Measurements from ENCODE around the gene GRM4.

- TF ChIP-seq CTCF (IDR thresholded peaks at IDR 0.05) = no peak
- TF ChIP-seq EP300 (IDR thresholded peaks at IDR 0.05; ENCODE audit: borderline replicate concordance in 1 of 2, low read depth in 1 of 2, low read length in 1 of 2) = no peak
- no peak for TF ChIP-seq RCOR1 (IDR thresholded peaks at IDR 0.05; ENCODE audit: low read length)
- no peak for TF ChIP-seq REST (IDR thresholded peaks at IDR 0.05; ENCODE audit: low read depth, low read length)
- no peak for TF ChIP-seq POLR2AphosphoS5 (IDR thresholded peaks at IDR 0.05; ENCODE audit: low read depth, low read length)
- peak; percentile 76 for TF ChIP-seq GATA2 (CRISPR knock-in tag; IDR thresholded peaks at IDR 0.05)
- TF ChIP-seq YY1 (IDR thresholded peaks at IDR 0.05; ENCODE audit: low read depth) = no peak
Observed at GRCh38 chr6:34120953-34121675, 24.8 kb downstream of the GRM4 start.

Data from SK-N-SH (cell line).